Stimulated activated CD4-positive, alpha-beta T cell treated with anti-CD3 and anti-CD28 coated beads, TNF-alpha, amount 100 ng/mL, for 1 hour (primary cell): ENCODE data around the gene ACTR3C.
"Not testable (repeated sequence)": the region's sequence is repeated elsewhere in the genome, so short reads cannot be mapped to it uniquely, and the experiment has no call there.

Experiments
- DNase-seq, 3 donors: peaks; one replicate each; pipeline ENCODE4 v3.0.0-alpha.2; 2020; ENCODE audit warnings: low read depth in 3 of 3, low spot score in 1 of 3

Gene ACTR3C

DNA sequence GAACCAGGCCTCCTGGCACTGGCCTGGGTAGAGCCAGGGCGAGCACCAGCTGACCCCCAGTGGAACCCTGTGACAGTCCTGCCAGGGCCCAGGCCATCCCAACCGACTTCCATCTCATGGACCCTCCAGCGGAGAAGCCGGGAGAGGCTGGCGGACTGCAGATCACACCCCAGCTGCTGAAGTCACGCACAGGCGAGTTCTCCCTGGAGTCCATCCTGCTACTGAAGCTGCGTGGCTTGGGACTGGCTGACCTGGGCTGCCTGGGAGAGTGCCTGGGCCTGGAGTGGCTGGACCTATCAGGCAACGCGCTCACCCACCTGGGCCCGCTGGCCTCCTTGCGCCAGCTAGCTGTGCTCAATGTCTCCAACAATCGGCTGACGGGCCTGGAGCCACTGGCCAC, 13.4 kb upstream of the ACTR3C start:
- DNase-seq: no peak

DNA sequence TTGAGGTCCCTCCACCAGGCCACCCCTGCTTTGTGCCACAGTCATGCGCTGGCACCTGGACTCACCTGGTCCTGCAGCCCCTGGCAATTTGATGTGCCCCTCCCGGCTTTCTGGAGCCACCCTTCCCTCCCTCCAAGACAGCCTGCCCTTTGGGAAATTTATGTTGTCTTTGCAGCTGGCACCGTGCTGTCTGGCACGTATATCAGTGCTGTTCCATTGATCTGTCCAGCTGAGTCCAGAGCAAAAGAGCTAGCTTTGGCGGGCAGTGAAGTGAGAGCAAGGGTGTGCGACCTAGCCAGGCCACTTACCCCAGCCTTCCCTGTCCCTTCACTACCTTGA, 12.4 kb upstream of the ACTR3C start:
- DNase-seq: no peak

DNA sequence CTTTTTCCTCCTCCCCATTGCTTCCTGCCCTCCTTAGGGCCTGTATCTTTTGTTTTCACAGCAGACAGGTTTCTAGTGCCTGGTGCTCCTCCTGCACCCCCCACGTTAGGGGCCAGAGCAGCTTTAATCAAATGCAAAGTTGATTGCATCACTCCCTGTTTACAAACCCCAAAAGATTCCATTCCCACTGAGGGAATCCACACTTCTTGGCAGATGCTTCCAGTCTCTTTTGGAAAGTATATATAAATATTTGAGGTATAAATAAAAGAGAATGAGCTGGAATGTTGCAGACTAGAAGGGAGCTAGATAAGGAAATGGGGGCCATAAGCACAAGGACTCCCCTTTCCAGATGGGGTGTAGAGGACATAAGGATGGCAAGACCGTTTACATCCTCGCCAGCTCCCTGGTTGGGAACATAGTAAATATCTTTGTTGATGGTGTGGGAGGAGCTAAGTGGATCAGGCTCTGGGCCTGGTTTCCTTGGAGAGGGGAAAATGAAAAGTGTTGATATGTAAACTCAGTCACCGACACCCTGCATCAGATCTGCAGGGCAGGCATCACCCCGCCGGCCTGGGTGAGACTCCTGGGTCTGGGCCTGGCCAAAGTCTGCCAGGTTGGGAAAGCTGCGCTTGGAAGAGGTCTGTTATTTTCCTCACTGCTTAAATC, 11.9 kb upstream of the ACTR3C start:
- no peak for DNase-seq

DNA sequence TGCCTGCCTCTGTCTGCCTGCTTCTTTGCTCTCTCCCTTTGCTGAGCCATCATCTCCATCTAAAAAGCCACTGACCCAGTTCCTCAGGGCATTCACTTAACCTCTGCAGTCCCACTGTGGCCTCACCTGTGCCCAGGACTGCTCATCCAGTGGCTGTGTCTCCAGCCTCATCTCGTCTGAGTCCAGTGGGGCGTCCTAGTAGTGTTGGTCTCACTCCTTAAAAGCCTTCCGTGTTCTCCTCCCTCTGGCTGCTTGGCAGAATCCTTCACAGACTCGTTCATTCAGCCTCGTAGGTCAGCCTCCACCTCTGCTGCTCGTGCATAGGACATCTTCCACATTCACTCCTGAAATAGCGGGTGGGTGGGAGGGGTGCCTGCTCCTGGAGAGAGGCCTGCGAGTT, 10.8 kb upstream of the ACTR3C start:
- DNase-seq: no peak

DNA sequence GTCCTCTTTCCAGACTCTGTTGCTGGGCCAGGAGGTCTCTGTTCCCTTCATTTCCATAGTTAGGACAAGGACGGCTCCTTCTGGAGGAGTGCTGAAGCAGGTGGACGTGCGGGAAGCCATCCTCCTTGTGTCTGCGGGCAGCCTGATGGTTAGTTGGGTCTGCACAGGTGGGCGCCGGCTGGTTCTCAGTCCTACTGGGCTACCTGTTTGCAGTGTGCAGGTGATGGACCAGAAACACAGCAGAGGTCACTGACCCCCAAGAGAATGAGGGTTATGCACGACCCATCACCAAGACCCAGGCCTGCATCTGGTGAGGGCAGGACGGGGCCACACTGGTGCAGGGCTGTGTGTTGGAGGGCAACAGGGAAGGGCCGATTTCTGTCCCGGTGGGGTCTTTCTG, 10.3 kb upstream of the ACTR3C start:
- DNase-seq: no peak

DNA sequence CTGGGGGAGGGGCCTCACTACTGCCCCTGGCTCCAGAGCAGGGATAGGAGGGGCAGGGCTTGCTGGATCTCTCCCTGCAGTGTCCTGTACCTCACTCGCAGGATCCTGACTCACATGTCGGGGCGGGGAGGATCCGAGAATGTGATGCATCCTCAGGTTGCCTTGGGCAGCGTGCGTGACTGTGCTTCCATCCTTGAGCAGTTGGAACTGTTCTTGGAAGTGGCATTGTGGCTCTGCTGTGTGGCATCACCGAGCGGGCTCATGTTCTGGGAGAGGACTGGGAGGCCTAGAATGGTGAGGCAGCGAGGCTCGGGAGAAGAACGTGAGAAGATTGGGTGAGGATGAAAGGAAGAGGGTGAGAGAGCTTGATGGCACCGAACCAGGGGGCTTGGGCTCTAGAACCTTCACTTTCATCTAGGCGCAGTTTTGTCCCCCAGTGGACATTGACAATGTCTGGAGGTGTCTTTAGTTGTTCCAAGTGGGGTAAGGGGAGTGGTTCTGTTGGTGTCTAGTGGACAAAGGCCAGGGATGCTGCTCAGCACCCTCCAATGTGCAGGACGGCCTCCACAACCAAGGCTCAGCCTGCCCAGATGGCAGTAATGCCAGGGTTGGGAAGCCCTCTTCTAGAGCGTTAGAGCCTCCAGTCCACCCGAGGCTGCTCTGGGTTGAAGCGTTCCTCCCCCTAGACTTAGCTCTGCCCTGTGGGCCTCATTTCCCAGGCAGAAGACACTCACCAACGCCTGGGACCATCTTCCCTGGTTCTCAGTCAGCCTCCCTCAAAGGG, 9.7 kb upstream of the ACTR3C start:
- DNase-seq: no peak

DNA sequence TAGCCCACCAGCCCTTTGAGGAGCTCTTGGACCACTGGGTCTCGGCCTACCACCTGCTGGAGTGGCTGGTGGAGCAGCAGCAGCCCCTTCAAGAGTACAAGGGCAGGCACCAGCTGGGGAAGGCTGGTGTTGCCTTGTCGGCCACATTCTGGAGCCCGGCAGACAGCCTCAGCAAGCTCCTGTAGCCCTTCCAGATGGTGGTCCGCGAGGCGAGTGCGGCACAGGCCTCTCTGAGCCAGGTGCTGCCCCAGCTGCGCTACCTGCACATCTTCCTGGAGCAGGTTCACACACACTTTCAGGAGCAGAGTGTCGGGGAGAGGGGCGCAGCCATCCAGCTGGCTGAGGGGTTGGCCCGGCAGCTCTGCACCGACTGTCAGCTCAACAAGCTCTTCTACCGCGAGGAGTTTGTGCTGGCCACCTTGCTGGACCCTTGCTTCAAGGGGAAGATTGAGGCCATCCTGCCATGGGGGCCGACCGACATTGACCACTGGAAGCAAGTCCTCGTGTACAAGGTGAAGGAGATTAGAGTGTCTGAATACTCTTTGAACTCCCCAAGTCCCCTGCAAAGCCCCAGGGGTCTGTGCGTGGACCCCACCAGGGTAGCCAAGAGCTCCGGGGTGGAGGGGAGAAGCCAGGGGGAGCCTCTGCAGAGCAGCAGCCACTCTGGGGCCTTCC, 7.0 kb upstream of the ACTR3C start:
- DNase-seq: no peak

DNA sequence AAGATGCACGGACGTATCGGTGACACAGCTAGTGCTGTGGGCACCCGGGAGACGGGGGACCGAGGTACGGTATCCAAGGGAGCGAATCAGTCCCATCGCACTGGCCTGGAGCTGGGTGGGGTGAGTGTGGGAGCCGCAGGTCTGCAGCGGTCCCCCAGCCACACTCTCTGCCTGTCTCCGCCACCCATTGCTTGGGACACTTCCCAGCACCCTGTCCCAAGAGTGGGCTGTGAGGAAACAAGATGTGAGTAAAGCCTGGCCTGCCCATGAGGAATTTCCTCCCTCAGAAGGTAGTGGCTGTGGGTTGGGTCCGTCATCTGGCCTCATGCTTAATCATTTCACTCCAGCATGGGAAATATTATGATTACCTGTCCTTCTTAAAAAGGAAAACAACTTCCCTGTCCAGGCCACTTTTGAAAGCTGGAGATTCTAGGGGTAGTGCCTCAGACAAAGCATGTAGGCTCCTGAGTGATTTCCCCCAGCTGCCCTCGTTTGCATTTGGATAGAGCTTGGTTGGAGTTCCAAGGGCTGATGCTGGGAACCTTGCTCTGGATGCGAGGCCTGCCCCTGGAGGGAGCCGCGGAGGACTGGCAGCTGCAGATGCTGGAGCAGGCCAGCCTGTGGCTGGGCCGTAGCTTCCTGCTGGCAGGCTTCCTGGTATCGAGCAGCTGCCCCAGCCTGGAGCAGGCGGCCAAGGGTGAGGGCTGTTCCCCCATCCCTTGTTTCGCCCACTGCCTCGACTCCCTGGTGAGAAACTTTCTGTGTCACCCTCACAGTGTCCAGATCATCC, 6.2 kb upstream of the ACTR3C start:
- no peak for DNase-seq

DNA sequence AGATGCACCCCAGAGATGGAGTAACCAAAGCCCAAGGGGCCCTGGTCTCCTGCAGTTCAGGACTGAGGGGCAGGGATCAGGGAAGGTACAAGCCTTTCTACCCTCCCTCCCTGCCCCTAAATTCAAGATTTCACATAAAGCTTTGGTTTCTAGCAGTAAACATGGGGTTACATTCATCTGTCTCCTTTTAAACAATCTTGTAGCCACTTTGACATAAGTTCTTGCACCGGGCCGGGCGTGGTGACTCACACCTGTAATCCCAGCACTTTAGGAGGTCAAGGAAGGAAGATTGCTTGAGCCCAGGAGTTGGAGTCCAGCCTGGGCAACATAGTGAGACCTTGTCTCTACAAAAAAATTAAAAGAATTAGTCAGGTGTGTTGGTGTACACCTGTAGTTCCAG, 4.0 kb upstream of the ACTR3C start:
- no peak for DNase-seq

DNA sequence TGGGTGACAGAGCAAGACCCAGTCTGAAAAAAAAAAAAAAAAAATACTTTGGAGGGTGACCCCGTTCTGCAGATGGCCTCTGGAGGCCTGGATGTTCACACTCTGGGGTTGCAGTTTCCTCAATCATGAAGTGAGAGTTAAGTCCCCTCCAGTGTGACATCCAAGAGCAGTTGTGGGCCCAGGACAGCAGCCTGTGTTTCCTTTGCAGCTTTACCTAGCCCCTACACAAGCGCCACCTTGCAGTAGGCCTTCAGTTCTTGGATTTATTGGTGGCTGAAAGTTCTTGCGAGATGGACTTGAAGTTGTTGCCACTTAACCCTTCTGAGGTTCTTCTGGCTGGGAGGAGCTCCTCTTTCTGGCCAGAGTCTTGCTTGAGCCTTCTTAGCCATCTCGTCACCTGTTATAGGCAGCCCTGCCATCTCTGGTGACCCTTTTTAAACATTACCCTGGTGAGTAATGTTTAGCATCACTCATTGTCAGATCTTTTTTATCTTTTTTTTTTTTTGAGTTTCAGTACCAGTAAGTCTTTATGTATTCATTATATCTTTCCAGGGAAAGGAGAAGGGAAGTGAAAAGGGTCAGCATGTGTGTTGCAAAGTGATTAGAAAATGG, 3.4 kb upstream of the ACTR3C start:
- no peak for DNase-seq

DNA sequence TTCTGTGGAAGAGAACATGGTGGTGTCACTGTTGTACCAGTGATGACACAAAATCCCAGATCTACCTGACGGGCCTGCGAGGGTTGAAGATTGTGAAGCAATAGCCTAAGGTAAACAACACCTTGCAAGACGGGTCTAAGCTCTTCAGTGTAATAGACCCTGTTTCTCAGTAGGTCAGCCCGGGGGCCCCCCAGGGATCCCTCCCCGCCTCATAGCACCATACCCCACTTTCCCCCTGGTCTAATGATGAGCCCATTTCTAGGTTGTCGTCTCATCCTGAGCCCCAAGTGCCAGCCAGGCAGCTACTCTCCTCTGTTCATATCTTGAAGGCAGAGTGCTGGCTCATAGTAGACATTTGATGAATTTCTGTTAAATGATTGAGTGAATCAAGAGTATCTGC, 2.6 kb upstream of the ACTR3C start:
- no peak for DNase-seq

DNA sequence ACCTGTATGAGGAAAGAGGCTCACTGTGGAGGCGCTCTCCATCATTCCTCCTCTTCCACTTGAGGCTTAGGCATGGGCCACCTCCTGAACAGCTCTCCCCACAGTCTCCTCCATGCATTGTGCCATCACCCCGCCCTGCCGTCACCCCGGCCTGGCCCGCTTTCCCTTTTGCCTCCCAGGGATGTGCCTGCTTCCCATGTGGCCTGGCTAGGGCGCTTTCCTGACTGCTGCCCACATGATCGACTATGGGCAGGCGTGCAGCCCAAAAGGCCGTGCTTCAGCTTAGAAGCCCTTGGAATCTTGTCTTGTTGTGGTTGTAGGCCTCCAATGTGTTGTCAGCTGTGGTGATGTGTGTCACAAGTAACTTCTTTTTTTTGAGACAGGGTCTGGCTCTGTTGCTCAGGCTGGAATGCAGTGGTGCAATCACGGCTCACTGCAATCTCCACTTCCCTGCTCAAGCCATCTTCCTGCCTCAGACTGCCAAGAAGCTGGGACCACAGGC, 1.8 kb upstream of the ACTR3C start:
- no peak for DNase-seq

DNA sequence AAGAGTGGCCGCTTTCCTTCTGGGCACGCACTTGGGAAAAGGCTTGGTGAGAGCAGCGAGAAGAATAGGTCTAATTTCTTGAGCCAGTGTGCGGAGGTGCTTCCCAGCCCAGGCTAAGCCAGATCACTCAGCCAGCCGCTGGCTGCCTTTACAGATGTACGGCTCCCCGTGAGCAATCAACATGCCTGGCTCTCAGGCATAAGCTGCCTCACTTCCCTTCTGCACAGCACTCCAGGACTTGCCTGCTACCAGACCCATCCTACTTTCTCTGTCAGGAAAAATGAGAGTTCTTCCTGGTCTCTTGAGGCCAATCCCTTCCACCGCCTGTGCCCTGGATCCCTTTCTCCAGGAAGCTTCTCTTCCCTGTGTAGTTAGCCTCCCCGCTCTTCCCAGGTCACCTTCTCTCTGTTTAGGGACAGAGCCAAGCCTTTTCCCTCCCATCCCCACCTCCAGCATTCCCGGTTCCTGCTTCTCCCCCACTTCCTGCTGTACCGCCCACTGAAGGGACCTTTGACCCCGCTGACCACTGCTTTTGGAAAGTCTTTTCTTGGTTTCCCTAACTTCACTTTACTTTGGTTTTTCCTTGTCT, 1.1 kb upstream of the ACTR3C start:
- DNase-seq: no peak

DNA sequence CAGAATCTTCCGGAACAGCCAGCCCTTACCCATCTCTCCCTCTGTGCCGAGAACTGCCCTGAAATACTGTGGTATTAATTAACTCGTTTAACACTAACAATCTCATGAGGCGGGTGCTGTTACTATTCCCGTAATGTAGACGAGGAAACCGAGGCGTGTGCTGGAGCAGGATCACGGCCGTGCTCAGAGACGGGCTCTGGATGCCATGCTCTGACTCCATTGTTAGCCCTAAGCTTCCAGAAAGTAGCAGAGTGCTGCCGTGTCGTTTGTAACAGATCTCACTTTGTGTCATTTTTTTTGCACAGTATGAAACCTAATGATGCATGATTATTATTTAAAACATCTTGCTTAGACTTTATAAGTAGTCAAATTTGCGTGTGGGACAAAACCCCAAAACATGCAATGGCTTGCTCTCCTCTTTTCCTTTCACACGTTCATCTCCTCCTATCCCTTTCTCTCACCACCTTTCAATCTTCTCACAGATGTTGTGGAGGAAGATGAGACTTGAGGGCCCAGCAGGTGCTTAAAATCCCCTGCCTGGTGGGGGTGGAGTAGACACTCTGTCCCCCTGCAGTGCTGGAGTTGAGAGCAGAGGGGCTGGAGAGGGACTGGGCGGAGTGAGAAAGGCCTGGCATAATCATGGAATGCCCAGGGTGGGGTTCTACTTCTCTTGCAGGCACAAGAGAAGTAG, 482 bp upstream of the ACTR3C start:
- no peak for DNase-seq

DNA sequence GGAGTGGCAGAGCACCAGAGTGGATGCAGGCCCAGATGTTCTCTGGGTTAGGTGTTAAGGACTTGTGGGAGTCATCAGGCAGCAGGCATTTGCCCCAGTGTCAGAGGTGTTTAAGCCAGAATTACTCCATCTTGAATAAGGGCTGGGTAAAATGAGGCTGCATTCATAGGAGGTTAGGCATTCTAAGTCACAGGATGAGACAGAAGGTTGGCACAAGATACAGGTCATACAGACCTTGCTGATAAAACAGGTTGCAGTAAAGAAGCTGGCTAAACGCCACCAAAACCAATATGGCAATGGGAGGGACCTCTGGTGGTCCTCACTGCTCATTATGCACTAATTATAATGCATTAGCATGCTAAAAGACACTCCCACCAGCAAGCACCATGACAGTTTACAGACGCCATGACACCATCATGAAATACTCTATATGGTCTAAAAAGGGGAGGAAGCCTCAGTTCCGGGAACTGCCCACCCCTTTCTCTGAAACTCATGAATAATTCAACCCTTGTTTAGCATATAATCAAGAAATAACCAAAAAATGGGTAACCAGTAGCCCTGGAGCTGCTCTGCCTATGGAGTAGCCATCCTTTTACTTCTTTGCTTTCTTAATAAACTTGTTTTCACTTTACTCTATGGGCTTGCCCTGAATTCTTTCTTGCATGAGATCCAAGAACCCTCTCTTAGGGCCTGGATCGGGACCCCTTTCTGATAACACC, 1.1 kb downstream of the ACTR3C start:
- DNase-seq: no peak

DNA sequence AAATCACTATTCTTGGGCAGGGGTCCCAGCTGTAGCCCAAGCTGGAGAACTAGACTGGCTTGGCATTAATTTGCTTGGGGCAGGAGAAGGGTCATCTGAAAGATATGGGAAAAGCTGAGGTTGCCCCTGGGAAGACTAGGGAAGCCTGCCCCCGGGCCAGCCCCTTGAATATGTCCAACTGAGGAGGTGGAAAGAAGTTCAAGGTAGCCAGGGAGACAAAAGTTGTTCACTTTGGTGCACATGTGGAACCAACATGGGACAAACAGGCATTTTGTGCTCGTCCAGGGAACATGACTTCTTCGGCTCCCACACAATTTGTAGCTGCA, 1.6 kb downstream of the ACTR3C start:
- no peak for DNase-seq

DNA sequence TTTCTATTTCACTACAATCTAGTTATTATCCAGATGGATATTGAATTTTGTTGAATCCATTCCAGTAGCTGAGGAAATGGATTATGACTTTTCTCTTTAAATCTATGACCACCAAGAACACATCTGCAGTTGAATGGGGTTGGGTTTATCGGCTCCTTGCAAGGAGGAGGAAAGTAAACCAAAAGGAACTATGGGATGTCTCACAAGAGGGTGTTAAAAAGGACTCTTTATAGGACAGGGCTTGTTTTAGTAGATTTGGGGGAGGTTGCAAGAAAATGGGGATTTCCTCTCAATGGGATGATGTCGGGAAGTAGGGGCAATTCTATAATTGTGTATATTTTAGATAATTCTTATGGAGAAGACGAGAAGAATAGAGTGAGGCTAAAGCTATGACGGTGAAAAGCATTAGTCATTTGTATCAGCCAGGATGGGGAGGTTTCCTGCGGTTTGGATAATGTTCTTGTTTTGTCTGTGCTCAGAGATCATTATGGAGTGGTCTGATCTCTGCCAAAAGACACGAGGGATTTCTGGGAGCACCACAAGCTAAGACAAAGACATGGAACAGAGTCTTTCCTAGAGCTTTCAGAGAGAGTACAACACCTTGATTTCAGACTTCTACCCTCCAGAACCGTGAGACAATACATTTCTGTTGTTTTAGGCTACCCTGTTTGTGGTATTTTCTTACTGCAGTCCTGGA, 5.4 kb downstream of the ACTR3C start:
- DNase-seq: no peak

DNA sequence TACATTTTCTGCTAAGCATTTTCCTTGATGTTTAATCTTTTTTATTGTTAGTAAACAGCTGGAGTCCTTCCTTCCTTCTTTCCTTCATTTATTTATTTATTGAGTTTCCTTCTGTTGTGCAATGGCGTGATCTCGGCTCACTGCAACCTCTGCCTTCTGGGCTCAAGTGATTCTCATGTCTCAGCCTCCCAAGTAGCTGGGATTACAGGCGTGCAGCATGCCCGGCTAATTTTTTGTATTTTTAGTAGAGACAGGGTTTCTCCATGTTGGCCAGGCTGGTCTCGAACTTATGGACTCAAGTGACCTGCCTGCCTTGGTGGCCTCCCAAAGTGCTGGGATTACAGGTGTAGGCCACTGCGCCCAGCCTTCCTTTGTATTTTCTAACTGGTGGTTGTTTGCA, 6.4 kb downstream of the ACTR3C start:
- DNase-seq: not testable (repeated sequence)

DNA sequence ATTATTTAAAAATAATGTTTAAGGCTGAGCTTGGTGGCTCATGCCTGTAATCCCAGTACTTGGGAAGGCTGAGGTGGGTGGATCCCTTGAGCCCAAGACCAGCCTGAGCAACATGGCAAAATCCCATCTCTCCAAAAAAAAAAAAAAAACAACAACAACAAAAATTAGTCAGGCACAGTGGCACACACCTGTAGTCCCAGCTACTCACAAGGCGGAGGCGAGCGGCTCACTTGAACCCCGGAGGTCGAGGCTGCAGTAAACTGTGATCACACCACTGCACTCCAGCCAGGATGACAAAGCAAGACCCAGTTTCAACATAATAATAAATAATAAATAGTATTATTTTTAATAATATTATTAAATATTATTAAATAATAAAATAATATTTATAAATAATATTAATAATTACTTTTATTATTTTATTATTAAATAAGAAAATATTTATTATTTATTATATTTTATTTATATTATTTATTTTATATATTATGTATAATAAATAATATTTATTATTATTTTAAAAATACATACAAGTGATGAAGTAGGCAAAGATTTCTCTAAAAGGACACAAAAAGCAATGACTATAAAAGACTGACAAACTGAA, 8.6 kb downstream of the ACTR3C start:
- DNase-seq: no peak
